HG02678 (cell line): ENCODE measurements around the gene SPARC.

Source experiments
- ATAC-seq: cut with Tn5 transposase; IDR thresholded peaks from one replicate; pipeline ENCODE4 v1.9.1; 2021; ENCODE audit warnings: mild to moderate bottlenecking, moderate library complexity; ENCODE audit not compliant: unreplicated experiment

Gene SPARC

DNA sequence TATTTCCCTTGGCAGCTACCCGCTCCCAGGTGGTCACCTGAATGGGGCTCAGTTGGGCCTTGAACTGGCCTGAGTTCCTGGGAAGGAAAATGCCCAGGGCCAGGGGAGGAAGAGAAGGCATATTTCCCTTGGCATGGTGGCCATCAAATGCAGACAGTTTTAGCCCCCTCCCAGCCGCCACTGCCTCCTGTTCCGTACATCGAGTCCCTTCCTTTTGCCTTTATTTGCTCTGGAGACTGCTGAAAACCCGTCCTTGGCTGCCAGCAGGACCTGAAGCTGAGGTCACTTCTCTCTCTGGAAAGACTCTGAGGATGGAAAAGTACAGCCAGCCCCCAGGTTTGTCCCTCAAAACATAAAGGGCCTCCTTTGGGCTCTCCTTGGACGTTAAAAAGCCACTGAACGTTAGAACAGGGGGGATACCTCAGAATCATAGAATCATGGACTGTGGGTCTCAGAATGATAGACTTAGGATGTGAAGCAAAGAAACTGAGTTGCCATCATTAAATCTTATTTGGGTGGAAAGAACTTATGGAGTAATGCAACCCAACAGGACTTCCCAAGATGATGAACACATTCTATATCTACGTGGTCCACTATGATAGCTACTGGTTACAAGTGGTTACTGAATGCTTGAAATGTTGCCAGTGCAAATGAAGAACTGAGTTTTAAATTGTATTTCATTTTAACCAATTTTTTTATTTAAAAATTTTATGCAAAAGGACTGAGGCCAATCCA lies 7.1 kb downstream of the SPARC start:
- ATAC-seq, result no peak

DNA sequence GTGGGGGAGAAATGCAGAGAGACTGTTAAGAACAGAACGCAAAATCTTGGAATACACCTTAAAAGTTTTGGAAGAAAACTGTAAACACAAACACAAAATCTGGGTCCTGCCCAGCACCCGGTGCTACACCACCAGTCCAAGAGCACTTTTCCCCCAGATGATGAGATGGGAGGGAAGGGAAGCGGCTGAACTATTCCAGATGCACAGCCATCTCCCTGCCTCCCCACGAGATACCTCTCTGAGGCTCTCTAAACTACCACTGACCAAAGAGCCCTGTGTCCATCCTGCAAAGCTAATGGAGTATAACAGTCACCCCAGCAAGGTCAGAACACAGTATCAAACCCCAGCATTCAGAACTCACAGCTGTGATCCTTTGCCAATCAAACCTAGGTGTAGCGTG lies 8.0 kb downstream of the SPARC start:
- ATAC-seq, result no peak

DNA sequence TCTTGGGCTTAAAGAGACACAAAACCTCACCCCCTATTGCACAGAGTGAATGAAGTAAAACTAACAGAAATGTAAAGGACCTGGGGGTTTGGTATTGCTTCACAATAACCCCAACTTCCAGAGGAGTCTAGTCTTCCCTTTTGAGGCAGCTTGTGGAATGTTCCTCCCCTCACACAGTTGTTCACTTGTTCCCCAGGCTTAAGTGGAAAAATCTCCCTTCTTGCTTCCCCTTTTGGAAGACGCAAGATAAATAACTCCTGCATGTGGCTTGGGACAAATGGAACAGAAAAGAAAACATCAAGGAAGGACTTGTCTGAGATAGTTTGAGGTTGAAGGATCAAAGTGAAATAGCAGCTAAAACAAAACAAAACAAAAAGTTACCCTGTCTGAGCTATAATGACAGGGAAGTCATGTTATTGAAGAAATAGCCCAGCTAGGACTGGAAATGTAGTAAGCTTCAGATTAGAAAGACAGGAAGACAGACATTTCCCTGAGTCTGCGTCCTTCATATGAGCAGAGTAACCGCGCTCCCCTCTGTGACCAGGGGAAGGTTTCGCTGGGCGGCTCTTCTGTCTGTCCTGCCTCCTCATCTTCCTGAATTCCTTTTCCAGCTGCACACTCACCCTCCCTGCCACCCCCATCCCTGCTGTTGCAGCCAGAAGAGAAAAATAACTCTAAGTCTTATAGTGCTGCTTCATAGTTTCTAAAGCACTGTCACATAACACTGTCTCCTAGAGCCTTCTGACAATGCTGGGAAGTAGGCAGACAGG lies 8.8 kb downstream of the SPARC start:
- ATAC-seq, result no peak

DNA sequence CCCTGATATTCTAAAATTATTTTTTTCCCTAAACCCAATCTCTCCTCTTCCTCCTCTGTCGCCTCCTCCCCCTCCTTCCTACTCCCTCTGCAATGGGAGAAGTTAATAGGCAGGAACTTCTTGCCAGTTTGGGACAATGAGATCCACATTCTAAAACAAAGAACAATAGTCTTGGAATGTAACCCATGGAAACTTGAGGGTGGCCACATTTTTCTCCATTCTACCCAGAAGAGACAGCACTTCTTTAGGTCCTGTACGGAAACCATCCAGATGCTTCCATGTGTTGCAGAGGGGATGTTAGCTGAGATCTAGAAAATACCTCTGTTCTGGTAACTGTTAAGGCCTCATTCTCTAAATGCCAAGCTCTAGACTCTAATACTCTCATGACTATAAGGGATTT lies 10.0 kb downstream of the SPARC start:
- ATAC-seq, result no peak

DNA sequence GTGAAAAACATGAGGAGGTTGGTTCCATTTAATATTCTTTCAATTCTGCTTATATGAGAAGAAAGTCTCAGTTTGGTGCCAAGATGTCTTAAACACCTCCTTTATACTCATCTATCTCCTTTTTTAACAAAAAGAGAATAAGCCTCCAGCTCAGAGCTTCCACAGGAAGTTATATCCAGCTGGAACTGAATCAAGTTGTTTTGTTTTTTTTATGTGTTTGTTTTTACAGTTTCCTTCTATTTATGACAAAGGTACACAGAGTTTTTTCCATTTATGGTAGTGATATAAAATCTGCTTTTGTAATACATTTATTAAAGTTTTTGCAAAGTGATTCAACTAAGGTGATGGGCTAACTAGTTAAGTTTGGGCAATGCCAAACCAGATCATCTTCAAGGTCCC lies 10.4 kb downstream of the SPARC start:
- ATAC-seq, result no peak

DNA sequence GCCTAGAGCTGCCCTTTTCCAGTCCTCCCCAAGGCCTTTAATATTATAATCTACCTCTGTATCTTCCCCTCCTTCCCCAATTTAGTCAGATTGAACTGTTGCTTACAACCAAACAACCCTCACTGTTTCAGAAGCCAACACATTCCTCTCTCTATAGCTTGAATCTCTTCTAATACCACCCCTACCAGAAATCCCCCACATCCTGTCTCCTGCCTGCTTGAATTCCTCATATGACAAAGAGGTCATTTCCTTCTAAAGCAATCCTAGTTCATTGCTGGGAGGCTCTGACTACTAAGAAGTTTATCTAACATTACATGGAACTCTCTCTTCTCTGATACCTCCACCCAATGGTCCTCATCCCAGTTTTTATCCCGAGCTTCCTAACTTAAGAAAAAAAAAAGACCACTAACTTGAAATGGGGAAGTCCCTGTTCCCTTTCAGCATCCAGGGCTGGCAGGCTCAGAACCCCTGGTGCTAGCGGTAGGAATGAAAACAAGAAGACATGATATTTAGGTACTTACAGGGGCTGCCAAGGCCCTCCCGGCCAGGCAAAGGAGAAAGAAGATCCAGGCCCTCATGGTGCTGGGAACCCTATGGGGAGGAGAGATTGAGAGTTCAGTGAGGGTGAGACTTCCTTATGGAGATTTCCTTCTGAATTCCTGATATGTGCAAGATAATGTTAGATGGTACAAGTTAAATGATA lies 11.0 kb downstream of the SPARC start:
- ATAC-seq, result peak; percentile 59

DNA sequence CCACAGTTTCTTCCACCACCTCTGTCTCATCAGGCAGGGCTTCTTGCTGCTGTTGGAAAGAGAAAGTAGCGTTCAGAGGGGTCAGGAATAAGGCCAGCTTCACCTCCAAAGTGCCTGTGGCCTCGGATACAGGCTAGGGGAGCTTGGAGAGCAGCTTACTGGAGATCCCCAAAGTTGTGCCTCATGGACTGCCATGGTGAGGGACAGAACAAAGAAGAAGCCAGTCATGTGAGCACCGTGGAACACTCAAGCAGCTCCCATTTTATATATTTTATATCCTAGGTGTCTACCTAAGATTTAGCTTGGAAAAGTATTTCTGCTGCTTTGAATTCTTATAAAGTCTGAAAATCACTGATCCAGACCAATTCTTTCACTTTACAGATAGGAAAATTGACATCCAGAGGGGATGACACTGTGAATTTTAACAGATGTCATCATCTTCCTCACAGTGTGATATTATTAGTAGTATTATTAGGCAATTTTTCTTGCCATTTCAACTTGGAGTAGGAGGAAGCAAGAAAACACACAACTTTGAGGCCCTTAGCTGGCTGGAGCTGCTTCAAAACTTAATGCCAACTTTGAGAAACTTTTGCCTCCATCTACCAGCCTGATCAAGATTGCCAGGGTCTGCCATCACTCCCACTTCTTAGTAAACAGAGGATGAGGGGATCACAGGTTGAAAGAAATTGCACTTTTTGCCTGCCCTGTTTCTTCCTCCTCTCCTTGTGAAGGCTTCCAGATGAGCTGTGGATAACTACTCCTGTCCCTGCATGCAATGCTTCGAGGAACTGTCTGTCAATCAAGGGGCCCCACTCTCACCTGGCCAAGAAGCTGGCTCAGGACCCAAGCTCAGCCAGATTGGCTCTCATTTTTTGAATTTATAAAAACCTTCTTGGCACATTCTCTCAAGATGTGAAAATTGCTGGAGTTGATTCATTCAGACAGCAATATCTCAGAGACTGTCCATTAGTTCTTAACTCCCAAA lies 11.8 kb downstream of the SPARC start:
- ATAC-seq, result no peak

DNA sequence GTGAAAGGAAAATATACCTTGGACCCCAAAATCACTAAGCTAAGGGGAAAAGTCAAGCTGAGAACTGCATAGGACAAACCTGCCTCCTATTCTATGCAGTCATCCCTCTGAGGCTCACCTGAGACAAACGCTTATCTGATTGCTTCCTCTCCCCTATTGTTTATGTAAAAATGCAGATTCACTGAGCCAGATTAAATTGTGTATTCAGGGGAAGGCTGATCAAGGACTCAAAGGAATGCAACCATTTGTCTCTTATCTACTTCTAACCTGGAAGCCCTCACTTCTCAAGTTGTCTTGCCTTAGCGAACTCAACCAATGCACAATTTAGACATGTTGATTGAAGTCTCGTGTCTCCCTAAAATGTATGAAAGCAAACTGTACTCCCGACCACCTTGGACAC lies 13.3 kb downstream of the SPARC start:
- no peak for ATAC-seq

DNA sequence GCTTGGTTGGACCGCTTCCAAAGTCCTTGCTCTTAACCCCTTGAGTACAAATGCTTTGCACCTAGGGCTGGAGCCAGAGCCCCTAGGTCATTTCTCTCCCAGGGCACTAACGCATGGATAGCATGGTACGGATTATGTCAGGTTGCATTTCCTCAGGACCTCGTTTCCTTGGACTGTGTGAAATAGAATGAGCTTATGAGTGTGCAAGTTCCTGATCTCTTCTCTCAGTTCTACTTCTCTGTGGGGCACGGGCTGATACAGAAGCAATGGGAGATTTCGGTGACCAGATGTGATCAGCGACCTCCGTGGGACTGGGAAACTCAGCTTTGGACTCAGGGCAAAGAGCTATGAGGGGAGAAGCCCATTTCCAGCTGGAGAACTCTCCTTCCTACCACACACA lies 14.2 kb downstream of the SPARC start:
- ATAC-seq, result no peak

DNA sequence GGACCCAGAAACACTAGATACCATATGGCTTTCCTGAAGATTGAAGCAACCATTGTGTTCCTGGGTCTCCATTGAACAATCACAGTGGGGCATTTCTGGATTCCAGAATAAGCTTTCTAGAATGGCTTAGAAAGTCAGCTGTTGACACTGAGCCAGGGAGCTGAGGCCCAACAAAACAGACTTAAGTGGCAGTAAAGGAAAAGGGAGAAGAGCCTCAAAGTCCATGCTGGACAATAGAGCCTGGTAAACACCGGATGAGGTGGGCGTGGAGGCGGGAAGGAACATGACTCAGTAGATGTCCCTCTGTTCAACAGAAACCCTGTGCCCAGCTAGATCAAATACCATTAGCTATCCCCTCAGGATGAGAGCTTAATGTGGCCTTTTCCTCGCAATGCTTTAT lies 14.8 kb downstream of the SPARC start:
- no peak for ATAC-seq

DNA sequence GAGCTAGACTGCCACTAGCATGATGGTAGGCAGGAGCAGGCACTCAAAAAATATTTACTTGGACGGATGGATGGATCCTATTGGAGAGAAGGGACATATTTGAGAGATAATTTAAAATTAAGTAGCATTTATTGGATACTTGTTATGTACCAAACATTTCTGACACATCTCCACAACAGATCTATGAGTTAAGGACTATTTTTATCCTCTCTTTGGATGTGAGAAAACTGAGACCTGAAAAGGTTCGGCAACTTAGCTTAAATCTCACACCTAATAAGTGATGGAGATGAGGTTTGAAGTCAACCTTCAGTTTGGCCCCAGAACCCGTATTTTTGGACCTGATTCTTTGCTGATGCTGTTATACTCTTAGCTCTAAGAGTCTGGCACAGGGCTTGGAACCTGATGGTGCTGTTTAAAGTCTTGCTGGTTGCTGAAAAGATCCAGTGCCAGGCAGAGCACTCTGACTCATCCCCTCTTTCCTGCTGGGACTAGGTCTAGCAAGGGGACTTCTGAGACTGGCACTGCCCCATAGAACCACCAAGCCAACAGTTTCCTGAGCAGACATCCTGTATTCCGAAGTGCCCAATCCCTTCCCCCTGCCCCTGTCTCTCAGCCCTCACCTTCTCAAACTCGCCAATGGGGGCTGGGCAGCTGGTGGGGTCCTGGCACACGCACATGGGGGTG lies 15.6 kb downstream of the SPARC start:
- no peak for ATAC-seq

DNA sequence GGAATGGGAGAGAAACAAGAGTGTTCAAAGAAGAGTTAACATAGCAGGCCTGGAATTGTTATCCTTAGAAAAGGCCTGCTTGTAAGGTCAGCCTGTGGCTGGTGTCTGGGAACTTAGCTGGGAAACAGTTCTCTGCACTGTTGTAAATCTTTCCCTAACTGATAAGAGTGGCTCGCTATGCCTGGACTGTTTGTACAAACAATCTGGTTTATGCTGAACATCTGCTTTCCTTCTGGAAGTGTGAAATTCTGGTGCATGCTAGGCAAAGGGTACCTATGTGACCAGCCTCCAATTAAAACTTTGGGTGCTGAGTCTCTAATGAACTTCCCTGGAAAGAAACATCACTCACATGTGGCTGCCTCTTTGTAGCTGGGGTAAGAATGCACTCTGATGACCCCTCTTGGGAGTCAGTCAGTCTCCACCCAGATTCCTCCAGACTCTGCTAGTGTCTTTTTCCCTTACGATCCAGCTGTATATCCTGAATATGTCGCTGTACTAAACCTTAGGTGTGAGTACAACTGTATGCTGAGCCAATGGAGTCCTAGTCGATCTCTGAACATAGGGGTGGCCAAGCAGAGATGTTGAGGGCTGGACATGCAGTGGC lies 16.5 kb downstream of the SPARC start:
- no peak for ATAC-seq

DNA sequence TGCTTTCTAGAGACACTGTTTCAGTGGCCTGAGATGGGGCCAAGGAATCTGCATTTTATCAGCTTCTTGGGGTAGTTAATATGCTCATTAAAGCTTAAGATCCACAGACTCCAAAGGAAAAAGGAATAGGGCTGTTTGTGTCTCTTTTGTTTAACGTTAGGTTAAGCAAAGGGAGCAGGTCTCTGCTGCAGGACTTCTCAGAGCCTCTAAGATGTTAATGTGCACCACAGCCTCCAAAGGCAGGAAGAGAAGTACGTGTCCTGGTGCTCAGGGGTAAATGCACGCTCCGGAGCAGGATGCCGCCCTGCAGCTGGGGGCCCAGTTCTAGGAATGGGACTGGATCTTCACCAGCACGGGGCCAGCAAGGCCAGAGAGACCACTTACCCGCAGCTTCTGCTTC lies 19.6 kb downstream of the SPARC start:
- no peak for ATAC-seq

DNA sequence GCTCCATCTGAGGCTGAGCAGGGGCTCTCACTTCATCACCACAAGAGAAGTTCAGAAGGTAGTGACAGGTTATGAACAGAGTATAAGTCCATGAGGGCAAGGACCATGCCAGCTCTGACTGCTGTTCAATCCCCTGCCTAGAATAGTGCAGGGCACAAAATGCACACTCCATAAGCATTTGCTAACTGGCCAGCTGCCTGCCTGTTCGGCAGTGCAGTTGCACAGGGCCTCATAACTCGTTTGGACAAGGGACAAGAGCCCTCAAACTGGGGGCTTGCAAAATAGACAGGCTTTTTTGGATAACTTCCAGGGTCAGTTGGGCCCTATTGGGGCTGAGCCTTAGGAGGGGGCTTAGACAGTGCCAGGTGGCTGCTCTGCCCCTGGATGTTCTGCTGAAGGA lies 21.1 kb downstream of the SPARC start:
- no peak for ATAC-seq

DNA sequence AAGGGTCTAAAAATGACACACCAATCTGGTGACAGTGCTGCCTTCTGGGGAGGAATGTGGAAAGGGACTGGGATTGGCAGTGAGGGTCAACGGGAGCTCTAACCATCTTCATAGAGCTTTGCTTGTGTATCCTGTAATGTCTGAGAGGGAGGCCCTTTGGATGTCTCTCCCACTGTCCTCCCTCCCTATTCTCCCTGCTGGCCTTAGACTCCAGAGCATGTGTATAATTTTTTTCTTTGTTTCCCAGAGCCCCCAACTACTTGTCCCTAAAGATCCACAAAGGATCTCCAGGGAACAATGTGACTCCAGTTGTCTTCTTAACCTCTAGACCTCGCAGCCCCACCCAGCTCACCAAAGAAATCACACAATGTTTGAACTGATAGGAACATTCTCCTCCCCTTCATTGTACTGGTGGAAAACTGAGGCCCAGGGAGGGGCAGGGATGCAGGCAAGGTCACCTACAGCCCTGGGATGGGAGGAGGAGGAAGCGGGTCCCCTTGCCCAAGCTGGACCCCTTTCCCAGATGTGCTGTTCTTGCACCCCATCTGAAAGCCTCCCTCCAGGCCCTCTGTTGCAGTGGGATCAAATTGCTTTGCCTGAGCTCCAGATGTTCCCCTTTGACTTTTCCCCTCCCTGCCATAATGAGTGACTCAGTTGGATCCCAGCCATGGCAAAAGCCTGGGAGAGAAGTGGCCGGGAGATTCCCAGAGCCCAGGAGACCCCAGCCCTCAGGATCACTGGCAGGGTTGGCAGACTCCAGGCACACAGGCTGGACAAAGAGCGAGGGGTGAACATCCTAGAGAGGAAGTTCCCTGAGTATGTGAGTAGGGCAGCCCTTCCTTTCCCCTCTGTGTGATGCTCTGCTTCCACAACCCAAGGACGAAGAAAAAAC lies 21.8 kb downstream of the SPARC start:
- ATAC-seq, result no peak

DNA sequence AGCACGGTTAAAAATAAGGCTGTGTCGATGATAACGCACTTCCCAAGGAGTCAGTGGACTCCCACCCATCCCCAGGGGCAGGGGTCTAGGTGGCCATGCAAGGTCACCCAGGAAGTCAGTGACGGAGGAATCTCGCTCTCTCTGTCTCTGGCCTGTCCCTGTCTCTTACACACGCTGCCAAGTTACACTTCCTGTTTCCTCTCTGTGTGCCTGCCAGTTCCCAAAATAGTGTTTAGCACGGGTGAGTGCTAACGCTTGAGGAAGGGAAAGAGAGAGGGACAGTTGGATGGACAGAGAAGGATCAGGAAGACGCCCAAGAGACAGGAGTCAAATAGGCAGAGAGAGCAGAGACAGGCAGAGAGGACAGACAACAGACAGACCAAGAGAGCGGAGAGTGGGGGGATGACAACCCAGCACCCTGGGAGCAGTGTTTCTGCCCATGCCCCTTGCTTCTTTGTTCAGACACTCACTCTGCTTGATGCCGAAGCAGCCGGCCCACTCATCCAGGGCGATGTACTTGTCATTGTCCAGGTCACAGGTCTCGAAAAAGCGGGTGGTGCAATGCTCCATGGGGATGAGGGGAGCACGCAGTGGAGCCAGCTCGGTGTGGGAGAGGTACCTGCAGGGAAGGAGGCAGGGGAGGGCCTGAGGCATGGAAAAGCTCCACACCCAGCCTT lies 23.0 kb downstream of the SPARC start:
- ATAC-seq, result no peak

DNA sequence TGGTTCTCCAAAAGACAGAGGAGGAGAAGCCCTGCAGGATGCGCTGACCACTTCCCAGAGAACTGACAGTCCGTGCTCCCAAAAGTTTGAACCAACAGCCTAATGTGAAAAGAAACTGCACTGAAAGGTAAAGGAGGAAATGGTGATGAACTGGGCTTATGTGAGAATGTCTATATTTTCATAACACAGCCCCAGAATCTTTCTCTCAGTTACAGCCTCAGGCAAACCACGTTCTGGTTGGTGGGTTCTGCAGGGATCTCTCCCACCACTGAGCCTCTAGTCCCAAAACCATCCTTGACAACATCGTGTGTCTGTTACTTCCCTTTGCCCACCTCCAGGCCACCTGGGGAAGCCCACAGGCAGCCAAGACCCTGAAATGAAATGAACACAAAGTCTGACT lies 23.9 kb downstream of the SPARC start:
- no peak for ATAC-seq
